Left ventricle myocardium inferior (tissue), 1 donor: ENCODE data around the gene C3orf49. TPM values are rescaled to one million over a fixed set of nuclear protein-coding genes. Genes with fewer than 3 reads are reported as not detected.

Experiments
- DNase-seq: peaks from one replicate; pipeline ENCODE4 v3.0.0-alpha.2; 2020
- H3K27ac ChIP-seq: fragments of 200-600 bp; replicated peaks from 2 replicates; pipeline ENCODE4 v1.8.0; 2021
- H3K27me3 ChIP-seq: fragments of 200-600 bp; 2 replicates; pipeline ENCODE4 v1.8.0; 2021; ENCODE audit warnings: low read depth
- H3K36me3 ChIP-seq: fragments of 200-600 bp; 2 replicates; pipeline ENCODE4 v1.8.0; 2021
- H3K4me1 ChIP-seq: fragments of 200-600 bp; 2 replicates; pipeline ENCODE4 v1.8.0; 2021
- H3K4me3 ChIP-seq: fragments of 200-600 bp; 2 replicates; pipeline ENCODE4 v1.8.0; 2021; ENCODE audit warnings: mild to moderate bottlenecking, moderate library complexity
- H3K9me3 ChIP-seq: fragments of 200-600 bp; replicated peaks from 2 replicates; pipeline ENCODE4 v1.8.0; 2021
- CTCF ChIP-seq: fragments of 200-600 bp; IDR thresholded peaks from 2 replicates; pipeline ENCODE4 v1.8.0; 2021; ENCODE audit warnings: antibody characterized with exemption, mild to moderate bottlenecking, borderline replicate concordance
- intact Hi-C: fragments of 100-400 bp; cut with micrococcal nuclease; formaldehyde crosslinking; loops from one replicate; pipeline ENCODE4 v1.11.0; 2022
- total RNA-seq: library from RNA; stranded (reverse); fragmentation: NEBNext Ultra II Directional; extraction: Animal tissue kit (Norgen Biotek cat#: 25700); gene quantifications from one replicate; pipeline ENCODE4 v1.2.1, GENCODE V29; 2021
- donor health status: DM: no; HTN: yes; CAD: no; lungs with severe emphysema.

The C3orf49 gene
- total RNA-seq, 1 donor from 2014 or later = not detected

GRCh38 chr3:63878394-63879060, 59.4 kb downstream of the C3orf49 start:
- no peaks in the 10 kb centered on the region for H3K27me3 ChIP-seq
- no peaks in the 10 kb centered on the region for H3K9me3 ChIP-seq
- TF ChIP-seq CTCF = no peak
- no peak overlapping the region for H3K27ac ChIP-seq
- intact Hi-C loops = no loop called here
- H3K4me1 ChIP-seq = peaks cover 47% of the 10 kb centered on the region
- no peak for DNase-seq
- H3K36me3 ChIP-seq = no peaks in the 10 kb centered on the region
- no peak overlapping the region for H3K4me3 ChIP-seq

DNA sequence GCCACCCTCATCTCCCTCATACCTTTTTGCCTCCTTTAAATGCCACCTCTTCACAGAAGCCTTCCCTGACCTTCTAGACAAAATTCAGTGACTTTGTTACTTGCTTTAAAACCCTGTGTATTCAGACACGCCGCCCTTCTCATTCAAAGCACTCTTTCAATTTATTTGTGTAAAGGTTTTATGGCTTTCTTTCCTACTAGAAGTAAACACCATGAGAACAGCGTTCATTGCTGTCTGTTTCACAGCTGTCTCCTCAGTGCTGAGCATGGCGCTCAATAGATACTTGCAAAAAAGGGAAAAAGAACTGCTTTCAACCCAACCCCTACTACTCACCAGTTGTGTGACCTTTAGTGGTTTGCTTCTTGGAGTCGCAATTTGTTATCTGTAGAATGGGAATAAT, 61.6 kb downstream of the C3orf49 start:
- DNase-seq = no peak
- Histone ChIP-seq H3K4me1 (peaks cover 41% of the 10 kb centered on the region), H3K27ac (no peak overlapping the region), H3K36me3 (no peaks in the 10 kb centered on the region), H3K27me3 (no peaks in the 10 kb centered on the region), H3K9me3 (no peaks in the 10 kb centered on the region), H3K4me3 (no peak overlapping the region)
- intact Hi-C loops = no loop called here
- no peak for TF ChIP-seq CTCF

- intact Hi-C loops = no loop called here
- H3K4me3 ChIP-seq = no peak overlapping the region
- peaks cover 8% of the 10 kb centered on the region for H3K36me3 ChIP-seq
- H3K27me3 ChIP-seq = no peaks in the 10 kb centered on the region
- no peak overlapping the region for H3K27ac ChIP-seq
- no peak for DNase-seq
- peaks cover 31% of the 10 kb centered on the region for H3K4me1 ChIP-seq
- no peak for TF ChIP-seq CTCF
- H3K9me3 ChIP-seq = no peaks in the 10 kb centered on the region
Measured at GRCh38 chr3:63886858-63887257, 67.8 kb downstream of the C3orf49 start.

DNA sequence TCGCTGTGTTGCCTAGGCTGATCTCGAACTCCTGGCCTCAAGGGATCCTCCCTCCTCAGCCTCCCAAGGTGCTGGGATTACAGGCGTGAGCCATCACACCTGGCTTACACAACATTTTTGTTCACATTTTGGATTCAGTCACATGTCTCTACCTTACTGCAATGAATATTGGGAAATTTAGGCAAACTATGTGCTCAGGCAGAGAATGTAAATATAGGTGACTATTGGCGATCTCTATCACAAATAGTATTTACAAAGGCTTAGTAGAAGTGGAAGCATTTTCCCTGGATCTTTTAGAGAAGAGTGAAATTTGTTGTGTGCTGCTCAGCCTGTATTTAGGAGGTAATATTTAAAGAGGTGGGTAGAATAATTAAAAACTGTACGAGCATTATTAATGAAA, 72.4 kb downstream of the C3orf49 start:
- intact Hi-C loops = no loop called here
- Histone ChIP-seq H3K36me3 (peaks cover 8% of the 10 kb centered on the region), H3K9me3 (no peaks in the 10 kb centered on the region), H3K4me3 (no peak overlapping the region), H3K4me1 (peaks cover 55% of the 10 kb centered on the region), H3K27ac (no peak overlapping the region), H3K27me3 (no peaks in the 10 kb centered on the region)
- no peak for DNase-seq
- TF ChIP-seq CTCF = no peak

GRCh38 chr3:63892773-63893352, 73.8 kb downstream of the C3orf49 start:
- Histone ChIP-seq H3K27ac (no peak overlapping the region), H3K27me3 (no peaks in the 10 kb centered on the region), H3K4me1 (peaks cover 57% of the 10 kb centered on the region), H3K9me3 (no peaks in the 10 kb centered on the region), H3K4me3 (no peak overlapping the region), H3K36me3 (peaks cover 8% of the 10 kb centered on the region)
- intact Hi-C loops = no loop called here
- no peak for TF ChIP-seq CTCF
- no peak for DNase-seq
